ENCODE data around the gene ABCF2. TPM values are rescaled to one million over a fixed set of nuclear protein-coding genes. Genes with fewer than 3 reads are reported as not detected.

ABCF2 gene
- 10 to 100 TPM; 23.0 to 32.6 (median 25.4) TPM for polyA plus RNA-seq (ENCODE audit: low read depth in 6 of 6)

- peaks cover 34 to 44% (median 37%) of the 10 kb centered on the region in 3 donors for H3K4me1 Mint-ChIP-seq
- H3K27me3 Mint-ChIP-seq = no peaks in the 10 kb centered on the region
- DNase-seq = peak; percentile 96
- peaks cover 27 to 35% of the 10 kb centered on the region in 2 donors for H3K36me3 Mint-ChIP-seq
- no peaks in the 10 kb centered on the region for H3K9me3 Mint-ChIP-seq
- H3K27ac Mint-ChIP-seq = peak within 1 kb of the TSS; percentile 93 to 99 (median 97)
- ATAC-seq (ENCODE audit: low read depth in 2 of 2) = peak; percentile 99
- H3K4me3 Mint-ChIP-seq = peak within 1 kb of the TSS; percentile 89 to 100 (median 97)
Observed at GRCh38 chr7:151226875-151227782, at the start of gene ABCF2. TSS of gene ABCF2 (minus strand) at chr7:151227205. CDS start at chr7:151226458, 747 bp downstream.

DNA sequence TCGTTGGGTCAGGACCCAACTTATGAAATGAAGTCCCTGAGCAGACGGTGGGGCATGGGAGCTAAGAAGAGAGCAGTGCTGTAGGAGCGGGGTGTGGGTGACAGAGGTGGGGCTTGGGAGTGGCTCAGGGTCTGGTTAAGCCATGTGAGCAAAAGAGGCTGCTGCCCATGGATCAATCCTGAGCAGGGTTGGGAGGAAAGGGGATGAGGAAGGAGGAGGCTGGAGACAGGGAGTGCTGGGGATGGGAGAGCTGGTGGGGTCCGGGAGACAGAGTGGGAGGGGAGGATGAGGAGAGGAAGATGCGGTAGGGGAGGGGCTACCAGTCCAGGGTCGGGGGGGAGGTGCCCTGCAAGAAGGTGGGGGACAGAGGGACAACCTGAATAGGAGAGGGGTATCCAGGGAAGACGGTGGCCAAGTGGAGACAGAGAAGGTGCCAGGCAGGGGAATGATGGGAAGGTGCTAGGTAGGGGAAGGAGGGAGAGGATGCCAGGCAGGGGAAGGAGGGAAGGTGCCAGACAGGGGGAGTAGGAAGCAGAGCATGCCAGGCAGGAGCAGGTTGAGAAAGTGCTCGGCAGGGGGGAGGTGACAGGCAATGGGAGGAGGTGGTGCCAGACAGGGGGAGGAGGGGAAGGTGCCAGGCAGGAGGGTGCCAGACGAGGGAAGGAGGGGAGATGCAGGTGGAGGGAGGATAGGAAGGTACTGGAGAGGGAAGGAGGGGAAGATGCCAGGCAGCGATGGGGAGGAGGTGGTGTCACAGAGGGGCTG, 49.0 kb upstream of the ABCF2 start:
- no peak for DNase-seq
- H3K27me3 Mint-ChIP-seq = peaks cover 16 to 61% (median 61%) of the 10 kb centered on the region in 3 donors
- no peaks in the 10 kb centered on the region for H3K9me3 Mint-ChIP-seq
- peaks cover 7 to 15% (median 15%) of the 10 kb centered on the region in 3 donors for H3K4me1 Mint-ChIP-seq
- ATAC-seq (ENCODE audit: low read depth in 2 of 2) = no peak
- H3K4me3 Mint-ChIP-seq = peak overlapping the region in 5 of 8 donors; percentile 29 to 70 (median 61)
- H3K36me3 Mint-ChIP-seq = no peaks in the 10 kb centered on the region
- peak overlapping the region in 2 of 6 donors; percentile 11 to 74 for H3K27ac Mint-ChIP-seq

GRCh38 chr7:151274936-151275812, 48.2 kb upstream of the ABCF2 start:
- peaks cover 7 to 15% (median 15%) of the 10 kb centered on the region in 3 donors for H3K4me1 Mint-ChIP-seq
- ATAC-seq (ENCODE audit: low read depth in 2 of 2) (no peak), DNase-seq (no peak)
- H3K36me3 Mint-ChIP-seq = no peaks in the 10 kb centered on the region
- H3K27ac Mint-ChIP-seq = peak overlapping the region in 3 of 6 donors; percentile 11 to 74 (median 37)
- no peaks in the 10 kb centered on the region for H3K9me3 Mint-ChIP-seq
- peak overlapping the region in 7 of 8 donors; percentile 27 to 82 (median 56) for H3K4me3 Mint-ChIP-seq
- peaks cover 9 to 59% (median 53%) of the 10 kb centered on the region in 3 donors for H3K27me3 Mint-ChIP-seq

- Mint-ChIP-seq H3K36me3 (no peaks in the 10 kb centered on the region), H3K9me3 (no peaks in the 10 kb centered on the region), H3K4me1 (peaks cover 7 to 15% (median 15%) of the 10 kb centered on the region in 3 donors), H3K27ac (no peak overlapping the region), H3K4me3 (peak overlapping the region in 1 of 8 donors; percentile 16), H3K27me3 (peaks cover 9 to 57% (median 45%) of the 10 kb centered on the region in 3 donors)
- DNase-seq (no peak), ATAC-seq (ENCODE audit: low read depth in 2 of 2) (no peak)
Observed at GRCh38 chr7:151274396-151274795, 47.4 kb upstream of the ABCF2 start.

DNA sequence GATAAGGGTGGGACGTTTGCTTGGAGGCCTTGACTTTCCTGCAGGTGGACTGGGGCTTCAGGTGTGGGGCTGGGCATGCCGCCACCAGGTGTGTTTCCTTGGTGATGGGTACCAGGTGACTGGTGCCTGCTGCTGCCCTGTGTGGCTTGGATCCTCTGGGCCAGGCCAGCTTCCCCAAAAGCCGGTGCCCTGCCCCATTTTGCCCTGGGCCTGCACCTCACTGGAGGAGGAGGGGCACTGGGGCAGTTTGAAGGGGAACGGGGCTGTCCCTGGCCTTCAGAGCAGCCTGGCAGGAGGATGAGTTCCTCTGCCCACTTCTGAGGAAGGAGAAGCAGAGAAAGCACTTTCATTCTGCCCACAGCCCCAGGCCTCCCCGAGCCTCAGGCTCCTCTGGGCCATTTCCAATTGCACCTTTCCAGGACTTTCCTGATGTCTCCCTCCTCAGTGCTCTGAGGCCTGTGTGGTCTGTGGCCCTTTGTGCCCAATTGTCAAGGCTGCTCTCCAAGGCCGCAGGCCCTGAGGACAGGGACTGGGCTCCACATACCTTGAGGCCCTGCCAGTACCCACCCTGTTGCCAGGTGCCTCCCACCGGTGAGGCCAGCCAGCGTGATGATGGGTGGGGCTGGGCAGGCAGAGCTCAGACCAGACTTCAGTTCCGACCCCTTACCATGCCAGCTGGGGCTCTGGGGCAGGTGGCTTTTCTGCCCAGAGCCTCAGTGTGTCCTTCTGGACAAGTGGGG, 46.8 kb upstream of the ABCF2 start:
- DNase-seq = no peak
- no peak for ATAC-seq (ENCODE audit: low read depth in 2 of 2)
- peaks cover 7 to 15% (median 15%) of the 10 kb centered on the region in 3 donors for H3K4me1 Mint-ChIP-seq
- no peak overlapping the region for H3K4me3 Mint-ChIP-seq
- peaks cover 9 to 51% (median 40%) of the 10 kb centered on the region in 3 donors for H3K27me3 Mint-ChIP-seq
- no peak overlapping the region for H3K27ac Mint-ChIP-seq
- H3K9me3 Mint-ChIP-seq = no peaks in the 10 kb centered on the region
- no peaks in the 10 kb centered on the region for H3K36me3 Mint-ChIP-seq

- peak overlapping the region in 1 of 6 donors; percentile 38 for H3K27ac Mint-ChIP-seq
- no peaks in the 10 kb centered on the region for H3K36me3 Mint-ChIP-seq
- H3K4me3 Mint-ChIP-seq = no peak overlapping the region
Observed at GRCh38 chr7:151272877-151273276, 45.9 kb upstream of the ABCF2 start.

DNA sequence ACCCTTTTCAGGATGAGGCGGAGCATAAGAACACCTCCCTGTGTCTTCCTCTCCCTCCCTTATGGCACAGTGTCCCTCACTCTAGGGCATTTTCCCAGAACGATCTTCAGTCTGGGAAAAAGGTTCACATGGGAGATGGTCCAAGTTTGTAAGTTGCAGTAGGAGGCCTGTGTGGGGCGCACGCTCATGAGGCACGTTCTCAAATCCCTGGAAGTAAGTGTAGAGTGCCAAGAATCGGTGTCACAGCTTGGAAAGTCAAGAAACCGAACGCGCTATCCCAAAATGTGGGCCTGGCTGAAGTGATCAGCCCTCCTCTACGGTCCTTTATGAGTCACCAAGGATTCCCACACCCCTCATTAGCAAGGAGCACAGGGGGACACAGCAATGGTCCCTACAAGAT, 45.4 kb upstream of the ABCF2 start:
- ATAC-seq (ENCODE audit: low read depth in 2 of 2) (no peak), DNase-seq (no peak)
- H3K4me3 Mint-ChIP-seq = no peak overlapping the region
- no peaks in the 10 kb centered on the region for H3K36me3 Mint-ChIP-seq
- peaks cover 7 to 15% (median 11%) of the 10 kb centered on the region in 3 donors for H3K4me1 Mint-ChIP-seq
- H3K9me3 Mint-ChIP-seq = no peaks in the 10 kb centered on the region
- H3K27ac Mint-ChIP-seq = peak overlapping the region in 1 of 6 donors; percentile 38
- H3K27me3 Mint-ChIP-seq = peaks cover 4 to 45% (median 29%) of the 10 kb centered on the region in 3 donors

More at GRCh38 chr7:151272877-151273276, 45.9 kb upstream of the ABCF2 start:
- Mint-ChIP-seq H3K9me3 (no peaks in the 10 kb centered on the region), H3K4me1 (peaks cover 7 to 15% (median 11%) of the 10 kb centered on the region in 3 donors), H3K27me3 (peaks cover 4 to 45% (median 33%) of the 10 kb centered on the region in 3 donors)
- DNase-seq = no peak
- no peak for ATAC-seq (ENCODE audit: low read depth in 2 of 2)

GRCh38 chr7:151271699-151272355, 44.8 kb upstream of the ABCF2 start:
- DNase-seq = no peak
- ATAC-seq (ENCODE audit: low read depth in 2 of 2) = no peak
- H3K27me3 Mint-ChIP-seq = peaks cover 4 to 45% (median 29%) of the 10 kb centered on the region in 3 donors
- no peaks in the 10 kb centered on the region for H3K36me3 Mint-ChIP-seq
- no peaks in the 10 kb centered on the region for H3K9me3 Mint-ChIP-seq
- peaks cover 3 to 15% (median 11%) of the 10 kb centered on the region in 3 donors for H3K4me1 Mint-ChIP-seq
- H3K4me3 Mint-ChIP-seq = peak overlapping the region in 1 of 8 donors; percentile 41
- peak overlapping the region in 1 of 6 donors; percentile 36 for H3K27ac Mint-ChIP-seq

- Mint-ChIP-seq H3K27ac (peak overlapping the region in 2 of 6 donors; percentile 39 to 74), H3K27me3 (peaks cover 13 to 41% (median 24%) of the 10 kb centered on the region in 3 donors), H3K4me1 (no peaks in the 10 kb centered on the region), H3K36me3 (no peaks in the 10 kb centered on the region), H3K4me3 (no peak overlapping the region), H3K9me3 (no peaks in the 10 kb centered on the region)
- DNase-seq (no peak), ATAC-seq (ENCODE audit: low read depth in 2 of 2) (no peak)
Observed at GRCh38 chr7:151269511-151269910, 42.5 kb upstream of the ABCF2 start.

GRCh38 chr7:151265351-151265931, 38.4 kb upstream of the ABCF2 start:
- DNase-seq (no peak), ATAC-seq (ENCODE audit: low read depth in 2 of 2) (no peak)
- no peak overlapping the region for H3K4me3 Mint-ChIP-seq
- peak overlapping the region in 1 of 6 donors; percentile 22 for H3K27ac Mint-ChIP-seq
- no peaks in the 10 kb centered on the region for H3K9me3 Mint-ChIP-seq
- H3K27me3 Mint-ChIP-seq = peaks cover 22 to 59% (median 46%) of the 10 kb centered on the region in 3 donors
- no peaks in the 10 kb centered on the region for H3K4me1 Mint-ChIP-seq
- no peaks in the 10 kb centered on the region for H3K36me3 Mint-ChIP-seq

GRCh38 chr7:151264615-151265014, 37.6 kb upstream of the ABCF2 start:
- no peak for ATAC-seq (ENCODE audit: low read depth in 2 of 2)
- peaks cover 25 to 55% (median 54%) of the 10 kb centered on the region in 3 donors for H3K27me3 Mint-ChIP-seq
- H3K36me3 Mint-ChIP-seq = no peaks in the 10 kb centered on the region
- DNase-seq = no peak
- no peaks in the 10 kb centered on the region for H3K9me3 Mint-ChIP-seq
- H3K27ac Mint-ChIP-seq = no peak overlapping the region
- no peaks in the 10 kb centered on the region for H3K4me1 Mint-ChIP-seq
- no peak overlapping the region for H3K4me3 Mint-ChIP-seq

All from naive B cell (primary cell).